Activated CD4-positive, alpha-beta T cell treated with anti-CD3 and anti-CD28 coated beads for 24 hours (primary cell): Measurements from ENCODE around the gene PLIN4.
"Not testable (repeated sequence)": the region's sequence is repeated elsewhere in the genome, so short reads cannot be mapped to it uniquely, and the experiment has no call there.

ENCODE experiments used
- DNase-seq, 2 donors: peaks; one replicate each; pipeline ENCODE4 v3.0.0-alpha.2; 2020; ENCODE audit warnings: low read depth in 2 of 2

PLIN4 gene

GRCh38 chr19:4543842-4544647 is 25.8 kb upstream of the PLIN4 start:
- no peak for DNase-seq

GRCh38 chr19:4542896-4543841 is 24.9 kb upstream of the PLIN4 start:
- DNase-seq: no peak

- not testable (repeated sequence) for DNase-seq
These were observed 23.5 kb upstream of the PLIN4 start for GRCh38 chr19:4541806-4542145.

DNA sequence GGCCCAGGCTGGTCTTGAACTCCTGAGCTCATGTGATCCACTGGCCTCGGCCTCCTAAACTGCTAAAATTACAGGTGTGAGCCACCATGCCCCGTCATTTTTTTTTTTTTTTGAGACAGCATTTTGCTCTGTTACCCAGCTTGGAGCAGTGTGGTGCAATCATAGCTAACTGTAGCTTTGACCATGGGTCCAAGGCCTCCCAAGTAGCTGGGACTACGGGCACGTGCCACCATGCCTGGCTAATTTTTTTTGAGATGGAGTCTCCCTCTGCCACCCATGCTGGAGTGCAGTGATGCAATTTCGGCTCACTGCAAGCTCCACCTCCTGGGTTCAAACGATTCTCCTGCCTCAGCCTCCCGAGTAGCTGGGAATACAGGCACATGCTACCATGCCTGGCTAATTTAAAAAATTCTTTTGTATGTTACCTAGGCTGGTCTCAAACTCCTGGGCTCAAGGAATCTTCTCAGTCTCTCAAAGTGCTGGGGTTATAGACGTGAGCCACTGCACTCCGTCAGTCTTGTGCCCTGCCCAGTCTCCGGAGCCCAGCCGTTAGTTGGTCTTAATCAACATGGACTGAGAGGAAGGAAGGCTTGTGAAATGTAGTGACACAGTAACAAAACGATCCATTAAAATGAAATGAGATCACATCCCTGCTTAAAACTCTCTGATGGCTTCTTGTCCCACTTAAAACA is 23.0 kb upstream of the PLIN4 start:
- DNase-seq: no peak

GRCh38 chr19:4539693-4540581 is 21.7 kb upstream of the PLIN4 start, which contains the start of gene LRG1:
Gene LRG1, minus strand, starts transcription at chr19:4540036. Its CDS starts 23 bp downstream, at chr19:4540013.
- no peak for DNase-seq

DNA sequence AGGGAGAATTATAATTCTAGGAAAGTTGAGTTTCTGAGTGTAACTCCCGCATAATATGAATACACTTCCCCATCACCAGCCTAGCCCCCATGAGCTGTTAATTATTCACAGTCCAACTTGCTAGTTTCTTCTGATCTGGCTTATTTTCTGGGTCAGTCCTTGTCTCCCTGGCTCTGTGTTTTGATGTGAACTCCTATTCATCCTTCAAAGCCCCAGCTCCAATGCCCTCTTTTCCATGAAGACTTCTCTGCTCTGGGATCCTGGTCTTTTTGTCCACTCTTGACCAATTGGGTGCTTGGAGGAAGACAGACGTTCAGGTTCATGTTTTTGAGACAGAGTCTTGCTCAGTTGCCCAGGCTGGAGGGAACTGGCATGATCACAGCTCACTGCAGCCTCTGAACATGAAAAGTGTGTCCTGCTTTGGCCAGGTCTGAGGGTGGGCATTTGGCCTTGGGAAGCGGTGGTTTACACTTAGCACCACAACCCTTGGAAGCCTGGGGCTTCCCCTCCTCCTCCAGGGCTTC is 20.9 kb upstream of the PLIN4 start:
- no peak for DNase-seq

GRCh38 chr19:4538601-4538954 is 20.3 kb upstream of the PLIN4 start:
- DNase-seq: no peak

DNA sequence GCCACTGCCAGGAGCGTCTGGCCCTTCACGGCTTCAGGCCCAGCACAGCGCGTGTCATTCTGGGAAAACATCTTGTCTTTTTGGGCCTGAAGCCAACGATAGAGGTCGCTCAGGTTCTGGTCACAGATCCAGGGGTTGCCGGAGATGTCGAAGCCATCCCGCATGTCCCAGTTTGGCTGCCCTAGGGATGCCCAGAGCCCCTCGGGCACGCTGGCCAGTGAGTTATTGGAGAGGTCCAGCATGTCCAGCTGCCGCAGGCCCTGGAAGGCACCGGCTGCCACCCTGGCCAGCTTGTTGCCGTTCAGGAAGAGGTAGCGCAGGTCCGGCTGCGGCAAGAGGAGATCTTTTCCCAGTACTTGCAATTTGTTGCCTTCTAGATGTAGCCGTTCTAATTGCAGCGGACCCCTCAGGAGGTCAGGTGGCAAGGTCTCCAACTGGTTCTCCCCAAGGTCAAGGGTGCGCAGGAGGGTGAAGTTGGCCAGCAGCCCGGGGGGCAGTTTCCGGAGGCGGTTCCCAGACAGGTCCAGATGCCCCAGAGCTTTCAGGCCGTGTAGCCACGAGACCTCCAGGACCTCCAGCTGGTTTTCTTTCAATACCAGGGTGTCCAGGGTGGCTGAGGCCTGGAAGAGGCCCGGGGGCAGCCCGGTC is 19.8 kb upstream of the PLIN4 start:
- no peak for DNase-seq

GRCh38 chr19:4536798-4537197 is 18.5 kb upstream of the PLIN4 start:
- no peak for DNase-seq

DNA sequence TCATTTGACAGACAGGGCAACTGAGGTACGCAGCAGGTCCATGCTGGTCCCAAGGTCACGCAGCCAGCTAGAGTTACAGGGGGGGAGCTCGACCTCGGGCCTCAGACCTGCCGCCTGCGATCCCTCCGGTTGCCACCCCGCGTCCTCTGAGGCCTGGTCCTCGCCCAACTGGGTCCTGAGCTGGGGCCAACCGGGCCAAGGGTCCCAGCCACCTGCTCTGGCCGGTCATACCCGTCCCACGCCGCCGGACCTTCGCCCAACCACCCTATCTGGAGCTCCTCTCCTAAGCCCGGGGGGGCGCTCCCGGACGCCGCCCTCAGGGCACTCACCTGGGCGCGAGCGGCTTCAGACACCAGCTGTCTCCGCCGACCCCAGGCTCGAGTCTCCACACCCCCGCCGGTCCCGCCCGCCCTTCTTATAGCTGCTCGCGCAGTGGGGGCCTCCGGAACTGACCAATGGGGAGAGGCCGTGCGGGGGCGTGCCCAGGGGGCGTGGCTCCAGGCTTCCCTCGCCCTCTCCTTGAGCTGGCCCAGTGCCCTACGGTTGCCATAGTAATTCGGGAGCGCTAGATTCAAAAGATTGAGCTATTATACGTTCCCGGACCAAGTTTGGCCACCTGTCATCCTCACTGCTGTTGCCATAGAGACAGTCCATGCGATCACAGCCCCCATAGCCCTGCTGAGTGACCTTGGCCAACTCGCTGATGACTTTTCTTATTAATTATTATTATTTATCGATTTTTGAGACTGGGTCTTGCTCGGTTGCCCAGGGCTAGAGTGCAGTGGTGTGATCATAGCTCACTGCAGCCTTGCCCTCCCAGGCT is 16.8 kb upstream of the PLIN4 start, which contains the start of gene PLIN5:
PLIN5 (minus strand) TSS at position 389 of the 823 bp plus-strand sequence. CDS start 1,150 bp downstream, outside the sequence.
- peak in 1 of 2 donors; percentile 22 for DNase-seq

- DNase-seq: no peak
These were observed 15.6 kb upstream of the PLIN4 start for GRCh38 chr19:4533835-4534424.

- DNase-seq: no peak
These were observed 15.0 kb upstream of the PLIN4 start for GRCh38 chr19:4533334-4533733.

GRCh38 chr19:4531562-4532165 is 13.4 kb upstream of the PLIN4 start:
- DNase-seq: no peak

DNA sequence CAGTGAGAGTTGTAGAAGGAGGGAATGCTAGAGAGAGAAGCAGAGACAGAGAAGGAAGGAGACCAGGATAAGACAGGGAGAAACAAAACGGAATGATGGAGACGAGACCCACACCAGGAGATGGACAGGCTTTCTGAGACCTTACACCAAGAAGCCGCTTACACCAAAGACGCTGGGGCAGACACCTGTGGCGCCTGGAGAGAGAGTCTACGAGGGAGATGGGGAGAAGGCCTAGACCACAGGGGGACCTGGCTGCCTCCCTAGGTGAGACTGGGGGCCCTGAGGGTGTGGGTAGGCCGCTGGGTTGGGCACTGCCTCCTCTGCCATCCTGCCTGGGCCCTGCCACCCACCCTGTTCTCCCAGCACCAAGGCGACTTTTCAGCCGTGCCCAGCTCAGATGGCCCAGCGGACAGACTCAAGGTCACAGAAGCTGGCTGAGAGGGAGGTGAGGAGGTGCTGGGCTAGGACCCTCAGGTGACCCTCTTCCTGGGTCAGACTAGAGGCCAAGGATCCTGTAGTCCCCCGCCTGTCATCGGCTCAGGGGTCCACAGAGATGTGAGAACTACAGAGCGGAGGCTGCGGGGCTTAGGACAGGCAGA is 11.7 kb upstream of the PLIN4 start:
- DNase-seq: no peak

GRCh38 chr19:4528843-4529242 is 10.6 kb upstream of the PLIN4 start:
- no peak for DNase-seq

- not testable (repeated sequence) for DNase-seq
These were observed 9.1 kb upstream of the PLIN4 start for GRCh38 chr19:4527377-4527776.

GRCh38 chr19:4525563-4526002 is 7.3 kb upstream of the PLIN4 start:
- DNase-seq: no peak
